ENCODE data around the gene CEACAM21. TPM values are rescaled to one million over a fixed set of nuclear protein-coding genes. Genes with fewer than 3 reads are reported as not detected.

The CEACAM21 gene
- total RNA-seq, 1 donor from 2014 or later, result 19.4 TPM

Other genes starting within 250 kb of the CEACAM21 start
- gene TGFB1, start 222.2 kb upstream of the CEACAM21 start, total RNA-seq, result 125 and 126 TPM in 2 replicates
- 6.2 TPM in 2 replicates for gene B9D2, start 212.0 kb upstream of the CEACAM21 start, total RNA-seq
- 4.2 and 4.8 TPM in 2 replicates for gene TMEM91, start 199.6 kb upstream of the CEACAM21 start, total RNA-seq
- 50.4 and 54.3 TPM in 2 replicates for gene EXOSC5, start 178.8 kb upstream of the CEACAM21 start, total RNA-seq
- gene BCKDHA, start 178.3 kb upstream of the CEACAM21 start, total RNA-seq, result 18.9 and 20.5 TPM in 2 replicates
- 0.96 and 0.97 TPM in 2 replicates for gene B3GNT8, start 148.8 kb upstream of the CEACAM21 start, total RNA-seq
- gene DMAC2, start 136.3 kb upstream of the CEACAM21 start, total RNA-seq, result 58.3 and 60.8 TPM in 2 replicates
- not detected in 2 replicates for gene ERICH4, start 133.0 kb upstream of the CEACAM21 start, total RNA-seq
- not detected in 2 replicates for gene CEACAM4, start 50.9 kb downstream of the CEACAM21 start, total RNA-seq
- gene CEACAM7, start 112.1 kb downstream of the CEACAM21 start, total RNA-seq, result not detected in 2 replicates
- gene CEACAM5, start 132.5 kb downstream of the CEACAM21 start, total RNA-seq, result not detected in 2 replicates
- not detected in 2 replicates for gene CEACAM6, start 179.4 kb downstream of the CEACAM21 start, total RNA-seq
- not detected in 2 replicates for gene CEACAM3, start 220.4 kb downstream of the CEACAM21 start, total RNA-seq

Measured in activated T-helper 2 cell treated with anti-CD3 and anti-CD28 coated beads, Interferon-gamma antibody, Interleukin-2, Interleukin-4, amounts not matched to agents 10 μg/mL and 5 μg/mL and 100 μg/mL, durations not matched to agents 14 hours and 24 hours and 36 hours (primary cell).